ENCODE measurements around the gene TDRKH. TPM values are rescaled to one million over a fixed set of nuclear protein-coding genes. Genes with fewer than 3 reads are reported as not detected.
A peak's percentile ranks its signal among the peaks of the same experiment; 100 is the strongest.

Gene TDRKH, protein sequence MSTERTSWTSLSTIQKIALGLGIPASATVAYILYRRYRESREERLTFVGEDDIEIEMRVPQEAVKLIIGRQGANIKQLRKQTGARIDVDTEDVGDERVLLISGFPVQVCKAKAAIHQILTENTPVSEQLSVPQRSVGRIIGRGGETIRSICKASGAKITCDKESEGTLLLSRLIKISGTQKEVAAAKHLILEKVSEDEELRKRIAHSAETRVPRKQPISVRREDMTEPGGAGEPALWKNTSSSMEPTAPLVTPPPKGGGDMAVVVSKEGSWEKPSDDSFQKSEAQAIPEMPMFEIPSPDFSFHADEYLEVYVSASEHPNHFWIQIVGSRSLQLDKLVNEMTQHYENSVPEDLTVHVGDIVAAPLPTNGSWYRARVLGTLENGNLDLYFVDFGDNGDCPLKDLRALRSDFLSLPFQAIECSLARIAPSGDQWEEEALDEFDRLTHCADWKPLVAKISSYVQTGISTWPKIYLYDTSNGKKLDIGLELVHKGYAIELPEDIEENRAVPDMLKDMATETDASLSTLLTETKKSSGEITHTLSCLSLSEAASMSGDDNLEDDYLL
- total RNA-seq: 10 to 100 TPM in 4 of 5 donors, 1 to 10 TPM in 1; 9.6 to 26.3 (median 22.1) TPM
- 17.7 TPM for total RNA-seq (2013)
- total RNA-seq: 5.0 to 27.4 (median 15.5) reads per million in 29 experiments

DNA sequence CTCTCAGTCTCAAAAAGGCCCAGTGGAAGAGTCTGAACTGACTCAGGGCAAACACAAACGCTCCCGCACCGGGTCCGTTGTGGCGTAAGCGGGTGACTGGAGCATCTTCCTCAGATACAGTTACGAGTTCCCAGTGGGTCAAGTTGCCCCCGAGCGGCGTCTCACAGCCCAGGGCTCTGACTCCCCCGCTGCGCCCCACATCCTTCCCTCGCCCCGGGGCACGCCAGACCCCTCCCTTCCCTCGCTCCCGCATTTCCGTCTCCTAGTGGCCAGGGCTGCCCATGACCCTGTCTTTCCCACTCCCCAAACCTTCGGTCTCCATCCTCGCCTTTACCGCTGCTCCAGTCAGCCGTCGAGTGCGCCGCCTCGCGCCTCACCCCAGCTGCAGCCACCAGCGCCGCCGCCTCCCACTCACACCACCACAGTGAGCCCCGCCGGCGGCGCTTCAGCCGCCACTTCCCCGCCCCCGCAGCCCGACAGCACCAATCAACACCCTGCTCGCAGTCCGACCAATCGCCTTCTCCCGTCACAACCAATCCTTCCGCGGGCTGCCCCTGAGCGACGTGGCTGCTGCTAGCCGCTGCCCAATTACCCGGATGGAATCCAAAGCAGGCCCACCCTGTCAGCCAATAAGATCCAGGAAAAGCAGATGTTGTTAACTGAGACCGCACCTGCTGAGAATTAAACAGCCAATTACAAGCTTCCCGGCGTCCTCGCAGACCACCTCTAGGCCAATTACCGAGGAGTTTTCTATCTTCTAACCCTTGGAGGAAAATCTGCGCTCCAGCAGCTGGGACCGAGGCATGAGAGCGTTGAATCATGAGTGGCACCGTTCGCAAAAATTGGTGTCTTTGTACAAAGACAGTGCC lies at the start of gene TDRKH:
TDRKH (minus strand) TSS at position 430 of the 869 bp plus-strand sequence. CDS start 7,478 bp downstream, outside the sequence.
- Mint-ChIP-seq H3K27me3 (no peaks in the 10 kb centered on the region), H3K36me3 (peaks cover 7% of the 10 kb centered on the region), H3K9me3 (no peaks in the 10 kb centered on the region), H3K4me1 (peaks cover 31 to 40% (median 36%) of the 10 kb centered on the region in 3 donors), H3K27ac (peak within 1 kb of the TSS; percentile 82 to 85), H3K4me3 (peak within 1 kb of the TSS; percentile 92 to 99 (median 98))
- ATAC-seq (replicated peaks in 1 of 4): peak; percentile 94 to 96 (median 96)
- Histone ChIP-seq H3K9me3 (no peaks in the 10 kb centered on the region), H3K27ac (ENCODE audit: low read length) (peak within 1 kb of the TSS; percentile 38), H3K36me3 (ENCODE audit: control insufficient read depth in 2 of 2, extremely low read depth in 1 of 2, insufficient read depth in 1 of 2, low read length in 1 of 2) (no peaks in the 10 kb centered on the region), H3K4me1 (ENCODE audit: control insufficient read depth in 1 of 2, extremely low read depth in 1 of 2, insufficient read depth in 2 of 2, low read length in 2 of 2) (peaks cover 6 to 10% of the 10 kb centered on the region in 2 experiments), H3K27me3 (replicated peaks in 1 of 2; ENCODE audit: control insufficient read depth in 2 of 2, extremely low read depth in 1 of 2, insufficient read depth in 2 of 2, low read length in 1 of 2) (no peaks in the 10 kb centered on the region), H3K4me3 (ENCODE audit: control insufficient read depth in 1 of 2, extremely low read depth in 1 of 2, low read length in 1 of 2) (peak within 1 kb of the TSS; percentile 80 to 97)
- WGBS (ENCODE audit: insufficient coverage): under 1% methylated on average over 57 of the region's 58 CpGs
- ChIA-PET POLR2A (no interaction called here), CTCF (interaction anchor here in 1 of 2 donors (0.8 to 2.0 kb wide), 4 partner anchors 27 to 211 kb away, joined by 3 to 9 read pairs (median 3); partner anchors contain the start of gene MRPL9)
- peak; percentile 93 to 100 (median 98) for DNase-seq

DNA sequence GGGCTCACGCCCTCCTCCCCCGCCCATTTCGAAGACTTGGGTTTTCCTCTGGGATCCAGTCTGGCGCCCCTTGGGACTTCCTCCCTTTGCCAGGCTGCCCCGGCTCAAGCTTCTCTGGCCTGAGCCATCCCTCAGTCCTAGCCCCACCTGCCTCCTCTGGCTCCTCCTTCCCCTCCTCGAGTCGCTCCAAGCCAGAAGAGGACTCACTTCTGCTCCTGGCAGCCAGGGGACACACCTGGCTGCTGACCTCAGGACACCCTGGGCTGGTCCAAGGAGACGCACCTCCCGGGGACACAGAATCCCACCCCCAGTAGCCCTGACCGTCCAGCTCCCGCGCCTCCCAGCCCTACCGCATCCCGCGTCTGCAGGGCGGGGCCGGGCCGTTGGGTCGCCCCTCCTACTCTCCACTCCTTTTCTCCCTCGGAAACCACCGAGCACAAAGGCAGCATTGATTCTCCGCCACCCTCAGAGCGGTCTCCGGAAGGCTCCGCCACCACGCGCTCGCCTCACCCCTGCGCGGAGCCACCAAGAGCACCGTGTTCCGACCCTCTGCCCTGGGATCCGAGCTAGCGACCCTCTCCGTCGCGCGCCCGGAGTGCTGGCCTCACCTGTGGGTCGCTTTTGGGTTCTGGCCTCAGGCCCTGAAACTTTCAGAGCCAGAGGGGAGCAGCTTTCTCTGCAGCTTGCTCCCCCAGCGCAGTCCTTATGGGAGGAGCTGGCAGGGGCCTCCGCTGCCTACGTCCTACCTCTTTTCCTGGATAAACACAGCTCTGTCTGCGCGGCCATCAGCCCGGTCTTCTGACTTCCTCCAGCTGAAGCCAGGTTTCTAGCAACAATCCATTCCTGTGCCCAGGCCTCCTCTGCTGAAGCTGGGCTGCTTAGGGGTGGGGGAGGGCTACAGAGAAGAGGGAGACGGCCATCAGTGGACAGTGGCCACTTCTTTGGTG lies 49.4 kb upstream of the TDRKH start, which contains the start of gene C2CD4D:
C2CD4D (minus strand) TSS at position 364 of the 947 bp plus-strand sequence. CDS start 831 bp downstream, outside the sequence.
- Mint-ChIP-seq H3K27me3 (peaks cover 0 to 2% of the 10 kb centered on the region in 2 donors), H3K27ac (peak within 1 kb of the TSS; percentile 90 to 93), H3K4me3 (peak within 1 kb of the TSS; percentile 77 to 90 (median 82)), H3K9me3 (no peaks in the 10 kb centered on the region), H3K4me1 (peaks cover 34 to 55% (median 44%) of the 10 kb centered on the region in 3 donors), H3K36me3 (peaks cover 3% of the 10 kb centered on the region)
- CTCF ChIA-PET: interaction anchor here in 1 of 2 donors (0.5 to 1.3 kb wide), 5 partner anchors 9 to 1512 kb away, joined by 3 read pairs; no protein-coding TSS in a partner anchor
- H3K36me3 ChIP-seq (ENCODE audit: control insufficient read depth in 2 of 2, extremely low read depth in 1 of 2, insufficient read depth in 1 of 2, low read length in 1 of 2): no peaks in the 10 kb centered on the region
- DNase-seq (peak; percentile 42 to 87 (median 67)), ATAC-seq (replicated peaks in 1 of 4) (peak; percentile 70 to 87 (median 72))
- H3K4me1 ChIP-seq (ENCODE audit: control insufficient read depth in 1 of 2, extremely low read depth in 1 of 2, insufficient read depth in 2 of 2, low read length in 2 of 2): peaks cover 3 to 46% of the 10 kb centered on the region in 2 experiments
- 3% methylated on average over 41 of the region's 47 CpGs for WGBS (ENCODE audit: insufficient coverage)
- no peaks in the 10 kb centered on the region for H3K27me3 ChIP-seq (replicated peaks in 1 of 2; ENCODE audit: control insufficient read depth in 2 of 2, extremely low read depth in 1 of 2, insufficient read depth in 2 of 2, low read length in 1 of 2)
- peak within 1 kb of the TSS; percentile 91 for H3K27ac ChIP-seq (ENCODE audit: low read length)
- POLR2A ChIA-PET: interaction anchor here (0.5 to 1.1 kb wide), 4 partner anchors 12 to 440 kb away, joined by 3 to 6 read pairs (median 4); partner anchors contain the start of genes MRPL9 (in 1 of the 2) and PSMB4 (in 1 of the 2)
- peak within 1 kb of the TSS; percentile 58 to 69 for H3K4me3 ChIP-seq (ENCODE audit: control insufficient read depth in 1 of 2, extremely low read depth in 1 of 2, low read length in 1 of 2)
- H3K9me3 ChIP-seq: no peaks in the 10 kb centered on the region

DNA sequence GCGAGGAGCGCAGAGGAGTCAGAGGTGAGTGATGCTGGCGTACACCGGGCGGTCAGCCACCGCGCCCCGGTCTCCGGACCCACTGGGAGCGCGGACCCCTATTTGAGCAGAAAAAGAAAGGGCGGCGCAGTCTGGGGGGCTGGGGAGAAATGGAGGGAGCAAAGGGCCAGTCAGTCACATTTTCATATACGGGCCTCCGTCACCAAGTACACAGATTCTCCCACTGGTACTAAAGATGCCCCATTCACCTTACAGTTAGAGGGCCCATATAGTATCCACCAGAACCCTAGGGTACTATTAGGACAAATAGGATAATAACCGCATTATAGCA lies 48.7 kb upstream of the TDRKH start:
- Histone ChIP-seq H3K4me1 (ENCODE audit: control insufficient read depth in 1 of 2, extremely low read depth in 1 of 2, insufficient read depth in 2 of 2, low read length in 2 of 2) (peaks cover 3 to 53% of the 10 kb centered on the region in 2 experiments), H3K27ac (ENCODE audit: low read length) (peak overlapping the region; percentile 91), H3K27me3 (replicated peaks in 1 of 2; ENCODE audit: control insufficient read depth in 2 of 2, extremely low read depth in 1 of 2, insufficient read depth in 2 of 2, low read length in 1 of 2) (no peaks in the 10 kb centered on the region), H3K9me3 (no peaks in the 10 kb centered on the region), H3K36me3 (ENCODE audit: control insufficient read depth in 2 of 2, extremely low read depth in 1 of 2, insufficient read depth in 1 of 2, low read length in 1 of 2) (no peaks in the 10 kb centered on the region), H3K4me3 (ENCODE audit: control insufficient read depth in 1 of 2, extremely low read depth in 1 of 2, low read length in 1 of 2) (peak overlapping the region; percentile 58 to 69)
- Mint-ChIP-seq H3K36me3 (no peaks in the 10 kb centered on the region), H3K4me3 (peak overlapping the region; percentile 77 to 90 (median 82)), H3K27me3 (peaks cover 0 to 2% of the 10 kb centered on the region in 2 donors), H3K27ac (peak overlapping the region; percentile 90 to 93), H3K9me3 (no peaks in the 10 kb centered on the region), H3K4me1 (peaks cover 37 to 61% (median 51%) of the 10 kb centered on the region in 3 donors)
- no peak for ATAC-seq (replicated peaks in 1 of 4)
- 18% methylated on average over 7 of the region's 16 CpGs for WGBS (ENCODE audit: insufficient coverage)
- ChIA-PET POLR2A (interaction anchor here in 1 of 2 donors (0.5 kb wide), 2 partner anchors 79 to 440 kb away, joined by 4 to 5 read pairs; partner anchors contain the start of gene PSMB4), CTCF (no interaction called here)
- no peak for DNase-seq

DNA sequence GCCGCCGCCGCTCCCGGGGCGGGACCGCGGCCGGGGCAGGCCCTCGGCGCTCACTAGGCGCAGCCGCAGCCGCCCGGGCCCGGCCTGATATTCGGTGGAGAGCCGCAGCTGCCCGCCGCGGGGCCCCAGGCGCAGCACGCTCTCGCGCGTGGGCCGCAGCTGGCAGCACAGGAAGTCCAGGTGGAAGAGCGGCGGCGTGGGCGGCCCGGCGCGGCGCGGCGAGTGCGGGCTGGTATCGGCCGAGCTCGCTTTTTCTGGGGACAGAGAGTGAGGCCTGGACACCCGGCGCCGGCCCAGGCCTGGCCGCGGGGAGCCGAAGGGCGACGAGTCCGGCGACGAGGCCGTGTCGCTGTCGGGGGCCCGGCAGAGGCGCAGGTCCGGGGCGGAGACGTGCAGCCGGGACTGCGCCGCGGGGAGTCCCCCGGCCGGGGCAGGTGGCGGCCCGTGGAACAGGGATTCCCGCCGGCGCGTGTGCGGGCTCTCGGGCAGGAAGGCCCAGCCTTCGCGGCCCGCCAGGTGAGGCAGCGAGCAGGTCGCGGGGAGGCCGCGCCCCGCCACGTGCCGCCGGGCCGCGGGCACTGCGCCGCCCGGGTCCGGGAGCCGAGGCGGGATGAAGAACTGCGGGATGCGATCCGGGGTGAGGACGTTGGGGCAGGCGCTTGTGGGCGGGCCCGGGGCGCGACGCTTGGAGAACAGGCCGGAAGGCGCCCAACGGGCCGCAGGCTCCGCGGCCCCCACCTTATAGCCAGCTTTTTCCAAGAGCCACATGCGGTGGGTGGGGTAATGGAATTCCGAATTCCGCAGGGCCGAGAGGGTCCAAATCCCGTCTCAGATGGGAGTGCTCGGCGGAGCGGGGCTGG lies 48.2 kb upstream of the TDRKH start:
- no peaks in the 10 kb centered on the region for H3K36me3 ChIP-seq (ENCODE audit: control insufficient read depth in 2 of 2, extremely low read depth in 1 of 2, insufficient read depth in 1 of 2, low read length in 1 of 2)
- H3K4me3 ChIP-seq (ENCODE audit: control insufficient read depth in 1 of 2, extremely low read depth in 1 of 2, low read length in 1 of 2): peak overlapping the region; percentile 58 to 69
- ChIA-PET CTCF (interaction anchor here (0.6 to 1.3 kb wide), 2 partner anchors 10 to 51 kb away, joined by 3 read pairs; no protein-coding TSS in a partner anchor), POLR2A (interaction anchor here in 1 of 2 donors (0.5 kb wide), 1 partner anchor 439 kb away, joined by 4 read pairs; the partner anchor contains the start of gene PSMB4)
- Mint-ChIP-seq H3K4me3 (peak overlapping the region; percentile 77 to 90 (median 82)), H3K27me3 (peaks cover 0 to 2% of the 10 kb centered on the region in 2 donors), H3K4me1 (peaks cover 43 to 67% (median 57%) of the 10 kb centered on the region in 3 donors), H3K27ac (peak overlapping the region; percentile 90 to 93), H3K9me3 (no peaks in the 10 kb centered on the region), H3K36me3 (no peaks in the 10 kb centered on the region)
- WGBS (ENCODE audit: insufficient coverage): 1% methylated on average over 107 of the region's 117 CpGs
- peak overlapping the region; percentile 91 for H3K27ac ChIP-seq (ENCODE audit: low read length)
- H3K9me3 ChIP-seq: no peaks in the 10 kb centered on the region
- peaks cover 7 to 59% of the 10 kb centered on the region in 2 experiments for H3K4me1 ChIP-seq (ENCODE audit: control insufficient read depth in 1 of 2, extremely low read depth in 1 of 2, insufficient read depth in 2 of 2, low read length in 2 of 2)
- peak in 6 of 35 experiments; percentile 21 to 66 (median 34) for DNase-seq
- ATAC-seq (replicated peaks in 1 of 4): peak; percentile 14 to 31 (median 20)
- H3K27me3 ChIP-seq (replicated peaks in 1 of 2; ENCODE audit: control insufficient read depth in 2 of 2, extremely low read depth in 1 of 2, insufficient read depth in 2 of 2, low read length in 1 of 2): no peaks in the 10 kb centered on the region
